NB4 (cell line): ENCODE results near the gene ZNFX1.

ENCODE experiments used
- MYC ChIP-seq: IDR thresholded peaks from 2 replicates; pipeline ENCODE4 v1.6.1; 2011; ENCODE audit warnings: low read depth, low read length
- POLR2A ChIP-seq: IDR thresholded peaks from 2 replicates; pipeline ENCODE4 v1.6.1; 2011; ENCODE audit warnings: mild to moderate bottlenecking; ENCODE audit not compliant: insufficient read length; ENCODE audit errors: extremely low read depth

DNA sequence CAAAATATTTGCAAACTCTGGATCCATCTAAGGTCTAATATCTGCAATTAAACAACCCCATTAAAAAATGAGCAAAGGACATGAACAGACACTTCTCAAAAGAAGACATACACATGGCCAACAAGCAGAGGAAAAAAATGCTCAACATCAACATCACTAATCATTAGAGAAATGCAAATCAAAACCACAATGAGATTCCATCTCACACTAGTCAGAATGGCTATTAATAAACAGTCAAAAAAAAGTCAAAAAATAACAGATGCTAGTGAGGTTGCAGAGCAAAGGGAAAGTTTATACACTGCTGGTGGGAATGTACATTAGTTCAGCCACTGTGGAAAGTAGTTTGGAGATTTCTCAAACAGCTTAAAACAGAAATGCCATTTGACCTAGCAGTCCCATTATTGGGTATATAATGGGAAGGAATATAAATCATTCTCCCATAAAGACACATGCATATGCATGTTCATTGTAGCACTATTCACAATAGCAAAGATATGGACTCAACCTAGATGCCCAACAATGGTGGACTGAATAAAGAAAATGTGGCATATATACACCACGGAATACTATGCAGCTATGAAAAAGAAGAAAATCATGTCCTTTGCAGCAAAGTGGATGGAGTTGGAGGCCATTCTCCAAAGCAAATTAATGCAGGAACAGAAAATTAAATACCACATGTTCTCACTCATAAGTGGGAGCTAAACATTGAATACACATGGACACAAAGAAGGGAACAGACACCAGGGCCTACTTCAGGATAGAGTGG is 9.1 kb downstream of the ZNFX1 start:
- TF ChIP-seq MYC (no peak), POLR2A (no peak)
